GM21576 (cell line): ENCODE data around the gene SMARCD3.

Experiments
- ATAC-seq: cut with Tn5 transposase; IDR thresholded peaks from one replicate; pipeline ENCODE4 v1.9.1; 2021; ENCODE audit warnings: mild to moderate bottlenecking, moderate library complexity; ENCODE audit not compliant: unreplicated experiment

SMARCD3 gene

GRCh38 chr7:151213826-151214225 lies 34.7 kb downstream of the SMARCD3 start:
- ATAC-seq = no peak

- ATAC-seq = no peak
Observed at GRCh38 chr7:151212626-151213025, 35.9 kb downstream of the SMARCD3 start.

- no peak for ATAC-seq
Observed at GRCh38 chr7:151211155-151211772, 37.2 kb downstream of the SMARCD3 start.

GRCh38 chr7:151210087-151210854 lies 38.2 kb downstream of the SMARCD3 start, which contains the start of gene H2BK1:
Gene H2BK1 (minus strand): TSS chr7:151210488. CDS start chr7:151210318, 170 bp downstream.
- no peak for ATAC-seq

- no peak for ATAC-seq
Observed at GRCh38 chr7:151209588-151209987, 38.9 kb downstream of the SMARCD3 start.

- no peak for ATAC-seq
Observed at GRCh38 chr7:151208253-151208862, 40.1 kb downstream of the SMARCD3 start.

GRCh38 chr7:151207804-151208203 lies 40.7 kb downstream of the SMARCD3 start:
- no peak for ATAC-seq

GRCh38 chr7:151207315-151207714 lies 41.2 kb downstream of the SMARCD3 start:
- ATAC-seq = no peak

- no peak for ATAC-seq
Observed at GRCh38 chr7:151206914-151207313, 41.6 kb downstream of the SMARCD3 start.

GRCh38 chr7:151205730-151206129 lies 42.8 kb downstream of the SMARCD3 start:
- no peak for ATAC-seq

- ATAC-seq = no peak
Observed at GRCh38 chr7:151204383-151205032, 44.0 kb downstream of the SMARCD3 start.

- no peak for ATAC-seq
Observed at GRCh38 chr7:151202836-151203235, 45.7 kb downstream of the SMARCD3 start.

GRCh38 chr7:151201751-151202150 lies 46.7 kb downstream of the SMARCD3 start:
- ATAC-seq = no peak

GRCh38 chr7:151201344-151201743 lies 47.1 kb downstream of the SMARCD3 start:
- ATAC-seq = no peak

- ATAC-seq = no peak
Observed at GRCh38 chr7:151198945-151199848, 49.3 kb downstream of the SMARCD3 start.

- ATAC-seq = no peak
Observed at GRCh38 chr7:151197932-151198331, 50.6 kb downstream of the SMARCD3 start.

GRCh38 chr7:151195616-151196450 lies 52.7 kb downstream of the SMARCD3 start:
- ATAC-seq = no peak

GRCh38 chr7:151194188-151194587 lies 54.3 kb downstream of the SMARCD3 start:
- ATAC-seq = no peak

- ATAC-seq = no peak
Observed at GRCh38 chr7:151193203-151193978, 55.1 kb downstream of the SMARCD3 start.
